Renal cortex interstitium (tissue), 11 donors: Measurements from ENCODE around the gene PROCA1. TPM values are rescaled to one million over a fixed set of nuclear protein-coding genes. Genes with fewer than 3 reads are reported as not detected.

ENCODE experiments used
- DNase-seq, 11 donors: peaks; one replicate each; pipeline ENCODE4 v3.0.0-alpha.2; 2013; ENCODE audit warnings: low read depth in 9 of 11, low spot score in 4 of 11; ENCODE audit errors: extremely low read depth in 1 of 11
- polyA plus RNA-seq, 3 donors: library from polyadenylated mRNA; unstranded; fragments of 120-200 nt; gene quantifications; one replicate each; pipeline ENCODE4 v1.2.1, GENCODE V29; 2013; ENCODE audit not compliant: insufficient read length in 3 of 3

PROCA1 gene
- polyA plus RNA-seq, 3 donors, result 5.9 to 8.7 (median 6.6) TPM

DNA sequence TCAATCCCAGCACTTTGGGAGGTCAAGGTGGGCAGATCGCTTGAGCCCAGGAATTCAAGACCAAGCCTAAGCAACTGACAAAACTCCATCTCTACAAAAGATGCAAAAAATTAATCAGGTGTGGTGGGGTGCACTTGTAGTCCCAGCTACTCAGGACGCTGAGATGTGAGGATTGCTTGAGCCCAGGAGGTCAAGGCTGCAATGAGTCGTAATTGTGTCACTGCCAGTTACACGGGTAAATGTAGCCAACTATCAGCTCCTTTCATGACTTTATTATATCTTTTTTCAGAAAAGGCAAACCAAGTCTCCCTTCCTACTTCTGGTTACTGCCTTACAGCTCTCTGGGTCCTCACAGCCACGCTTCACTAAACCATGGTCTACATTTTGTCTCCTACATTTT is 53.9 kb downstream of the PROCA1 start:
- no peak for DNase-seq

DNA sequence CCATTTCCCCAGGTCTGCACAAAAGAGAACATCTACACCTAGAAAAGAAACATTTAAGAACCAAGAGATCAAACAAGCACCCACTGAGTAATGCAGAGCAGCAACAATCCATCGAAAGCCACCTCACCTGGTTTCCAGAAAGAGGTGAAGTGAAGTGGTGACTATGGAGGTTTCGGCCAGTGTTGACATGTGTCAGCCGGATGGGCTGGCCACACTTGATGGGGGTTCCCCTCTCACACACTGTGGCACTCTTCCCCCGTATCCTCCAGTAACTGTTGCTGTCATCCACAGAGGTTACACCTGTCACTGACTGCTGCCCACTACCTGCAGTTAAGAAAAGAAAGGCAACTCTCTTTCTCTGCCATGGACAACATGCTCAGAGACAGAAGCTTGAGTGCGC is 56.5 kb downstream of the PROCA1 start:
- DNase-seq, result no peak

Other genes with a start within 250 kb of the PROCA1 start
- gene SLC13A2, start 238.2 kb downstream of the PROCA1 start, polyA plus RNA-seq, result 10 to 100 TPM; 12.2 to 16.7 (median 13.3) TPM
- gene FOXN1, start 205.5 kb downstream of the PROCA1 start, polyA plus RNA-seq, result under 1 TPM; 0.49 to 0.92 (median 0.68) TPM
- 10 to 100 TPM; 53.8 to 63.2 (median 59.6) TPM for gene UNC119, start 159.3 kb downstream of the PROCA1 start, polyA plus RNA-seq
- gene PIGS, start 140.4 kb downstream of the PROCA1 start, polyA plus RNA-seq, result 10 to 100 TPM; 94.7 to 98.0 (median 94.9) TPM
- 10 to 100 TPM; 26.5 to 28.3 (median 27.3) TPM for gene ALDOC, start 135.0 kb downstream of the PROCA1 start, polyA plus RNA-seq
- gene SPAG5, start 112.9 kb downstream of the PROCA1 start, polyA plus RNA-seq, result 10 to 100 TPM; 54.1 to 70.3 (median 68.1) TPM
- 10 to 100 TPM; 12.2 to 31.0 (median 14.7) TPM for gene RSKR, start 97.7 kb downstream of the PROCA1 start, polyA plus RNA-seq
- 100 to 1,000 TPM in 1 of 3 donors, 10 to 100 TPM in 2; 93.5 to 100 (median 94.8) TPM for gene BLTP2, start 66.7 kb downstream of the PROCA1 start, polyA plus RNA-seq
- gene SDF2, start 50.0 kb downstream of the PROCA1 start, polyA plus RNA-seq, result 10 to 100 TPM; 80.2 to 85.8 (median 81.8) TPM
- 10 to 100 TPM; 71.4 to 75.8 (median 72.4) TPM for gene SUPT6H, start 49.7 kb downstream of the PROCA1 start, polyA plus RNA-seq
- 100 to 1,000 TPM; 169 to 186 (median 184) TPM for gene RAB34, start 6.0 kb upstream of the PROCA1 start, polyA plus RNA-seq
- 100 to 1,000 TPM; 834 to 981 (median 852) TPM for gene RPL23A, start 8.1 kb upstream of the PROCA1 start, polyA plus RNA-seq
- gene TLCD1, start 14.3 kb upstream of the PROCA1 start, polyA plus RNA-seq, result 10 to 100 TPM; 14.7 to 16.3 (median 16.1) TPM
- gene NEK8, start 16.9 kb upstream of the PROCA1 start, polyA plus RNA-seq, result 10 to 100 TPM in 1 of 3 donors, 1 to 10 TPM in 2; 8.3 to 14.5 (median 8.4) TPM
- 100 to 1,000 TPM; 107 to 149 (median 126) TPM for gene TRAF4, start 32.1 kb upstream of the PROCA1 start, polyA plus RNA-seq
- gene FAM222B, start 130.9 kb upstream of the PROCA1 start, polyA plus RNA-seq, result 10 to 100 TPM; 20.8 to 22.0 (median 21.4) TPM
- gene ERAL1, start 143.1 kb upstream of the PROCA1 start, polyA plus RNA-seq, result 10 to 100 TPM; 63.6 to 73.8 (median 66.1) TPM
- gene FLOT2, start 185.8 kb upstream of the PROCA1 start, polyA plus RNA-seq, result 10 to 100 TPM; 77.6 to 96.1 (median 91.7) TPM
- gene DHRS13, start 191.2 kb upstream of the PROCA1 start, polyA plus RNA-seq, result 10 to 100 TPM in 2 of 3 donors, 1 to 10 TPM in 1; 9.7 to 17.9 (median 17.6) TPM
- 10 to 100 TPM; 48.2 to 58.1 (median 51.2) TPM for gene PHF12, start 239.6 kb upstream of the PROCA1 start, polyA plus RNA-seq